SK-N-SH treated with all-trans-retinoic acid at 6 μM for 48 hours (cell line): ENCODE data around the gene TET2.

Source experiments
- ATAC-seq: fragments of 200-7000 bp; cut with Tn5 transposase; 3 replicates; pipeline ENCODE4 v1.9.1; 2020; ENCODE audit warnings: mild to moderate bottlenecking, moderate library complexity
- BACH2 ChIP-seq: fragments of 250-450 bp; sonication (Bioruptor Pico); IDR thresholded peaks from 2 replicates; pipeline ENCODE4 v1.9.0; 2021; ENCODE audit warnings: mild to moderate bottlenecking, borderline replicate concordance
- CREB5 ChIP-seq: fragments of 250-450 bp; sonication (Bioruptor Pico); IDR thresholded peaks from 2 replicates; pipeline ENCODE4 v1.5.1; 2020; ENCODE audit warnings: low read depth, mild to moderate bottlenecking, moderate library complexity
- CSDC2 ChIP-seq: fragments of 250-450 bp; sonication (Bioruptor Pico); IDR thresholded peaks from 2 replicates; pipeline ENCODE4 v1.5.0; 2020; ENCODE audit warnings: mild to moderate bottlenecking, moderate library complexity
- CSRNP3 ChIP-seq: fragments of 250-450 bp; sonication (Bioruptor Pico); IDR thresholded peaks from 2 replicates; pipeline ENCODE4 v1.5.1; 2021; ENCODE audit warnings: mild to moderate bottlenecking, moderate library complexity
- ESRRG ChIP-seq: fragments of 250-450 bp; sonication (Bioruptor Pico); IDR thresholded peaks from 2 replicates; pipeline ENCODE4 v1.6.1; 2021; ENCODE audit warnings: mild to moderate bottlenecking
- GLIS3 ChIP-seq: fragments of 250-450 bp; sonication (Bioruptor Pico); IDR thresholded peaks from 2 replicates; pipeline ENCODE4 v1.5.0; 2020; ENCODE audit warnings: mild to moderate bottlenecking, moderate library complexity
- ISL1 ChIP-seq: fragments of 250-450 bp; sonication (Bioruptor Pico); IDR thresholded peaks from 2 replicates; pipeline ENCODE4 v2.1.2; 2022; ENCODE audit warnings: mild to moderate bottlenecking, moderate library complexity
- OSR1 ChIP-seq: fragments of 250-450 bp; sonication (Bioruptor Pico); IDR thresholded peaks from 2 replicates; pipeline ENCODE4 v1.8.0; 2022; ENCODE audit warnings: moderate library complexity, mild to moderate bottlenecking, inconsistent platforms
- PATZ1 ChIP-seq: fragments of 250-450 bp; sonication (Bioruptor Pico); IDR thresholded peaks from 2 replicates; pipeline ENCODE4 v1.8.0; 2020; ENCODE audit warnings: mild to moderate bottlenecking, moderate library complexity, borderline replicate concordance
- POU6F1 ChIP-seq: fragments of 250-450 bp; sonication (Bioruptor Pico); IDR thresholded peaks from 2 replicates; pipeline ENCODE4 v1.8.0; 2021; ENCODE audit warnings: low read depth, mild to moderate bottlenecking, moderate library complexity, borderline replicate concordance
- PPARA ChIP-seq: fragments of 250-450 bp; sonication (Bioruptor Pico); IDR thresholded peaks from 2 replicates; pipeline ENCODE4 v1.5.0; 2020; ENCODE audit warnings: mild to moderate bottlenecking, borderline replicate concordance
- RARB ChIP-seq: fragments of 250-450 bp; sonication (Bioruptor Pico); IDR thresholded peaks from 2 replicates; pipeline ENCODE4 v1.8.0; 2021; ENCODE audit warnings: mild to moderate bottlenecking, moderate library complexity
- SNAI2 ChIP-seq: fragments of 250-450 bp; sonication (Bioruptor Pico); IDR thresholded peaks from 2 replicates; pipeline ENCODE4 v1.5.0; 2020; ENCODE audit warnings: mild to moderate bottlenecking, moderate library complexity
- TOX ChIP-seq: fragments of 250-450 bp; sonication (Bioruptor Pico); IDR thresholded peaks from 2 replicates; pipeline ENCODE4 v1.8.0; 2021; ENCODE audit warnings: mild to moderate bottlenecking, moderate library complexity, borderline replicate concordance
- TSHZ2 ChIP-seq: fragments of 250-450 bp; sonication (Bioruptor Pico); IDR thresholded peaks from 2 replicates; pipeline ENCODE4 v1.5.0; 2020; ENCODE audit warnings: mild to moderate bottlenecking, moderate library complexity
- ZC3H10 ChIP-seq: fragments of 250-450 bp; sonication (Bioruptor Pico); IDR thresholded peaks from 2 replicates; pipeline ENCODE4 v1.5.1; 2021; ENCODE audit warnings: mild to moderate bottlenecking, moderate library complexity
- ZFP3 ChIP-seq: fragments of 250-450 bp; sonication (Bioruptor Pico); IDR thresholded peaks from 2 replicates; pipeline ENCODE4 v1.5.0; 2020; ENCODE audit warnings: mild to moderate bottlenecking, moderate library complexity
- ZFP30 ChIP-seq: fragments of 450-650 bp; formaldehyde crosslinking; IDR thresholded peaks from 2 replicates; pipeline ENCODE4 v1.5.0; 2022; ENCODE audit warnings: mild to moderate bottlenecking, moderate library complexity
- ZNF565 ChIP-seq: fragments of 450-650 bp; formaldehyde crosslinking; conservative IDR thresholded peaks from 2 replicates; pipeline ENCODE4 v1.5.0; 2020; ENCODE audit warnings: low read depth, mild to moderate bottlenecking, moderate library complexity
- ZNF70 ChIP-seq: fragments of 450-650 bp; formaldehyde crosslinking; IDR thresholded peaks from 2 replicates; pipeline ENCODE4 v1.5.0; 2020; ENCODE audit warnings: mild to moderate bottlenecking, moderate library complexity
- ZNF8 ChIP-seq: fragments of 450-650 bp; formaldehyde crosslinking; IDR thresholded peaks from 2 replicates; pipeline ENCODE4 v1.5.0; 2020; ENCODE audit warnings: mild to moderate bottlenecking, moderate library complexity

The TET2 gene

GRCh38 chr4:105184316-105184980 is 37.8 kb downstream of the TET2 start:
- TF ChIP-seq ZFP30 (CRISPR knock-in tag) (no peak), CSDC2 (no peak), POU6F1 (CRISPR knock-in tag) (no peak), ZNF565 (CRISPR knock-in tag) (no peak), TSHZ2 (CRISPR knock-in tag) (no peak), OSR1 (no peak), ZNF8 (CRISPR knock-in tag) (no peak), RARB (CRISPR knock-in tag) (no peak), ZFP3 (no peak), PPARA (CRISPR knock-in tag) (no peak), ZNF70 (CRISPR knock-in tag) (no peak)
- TF ChIP-seq, all 23 proteins: peak for 0
- no peak for ATAC-seq

GRCh38 chr4:105186701-105187161 is 40.1 kb downstream of the TET2 start:
- TF ChIP-seq OSR1 (no peak), ISL1 (CRISPR knock-in tag) (0 out of 2 replicates have a peak, but pooled peaks have one; percentile 6), ZC3H10 (CRISPR knock-in tag) (no peak), ZNF70 (CRISPR knock-in tag) (no peak)
- ATAC-seq: peak; percentile 44; the same call in 1 of the 3 replicates

- ATAC-seq: no peak
- TF ChIP-seq TOX (CRISPR knock-in tag) (no peak), BACH2 (CRISPR knock-in tag) (no peak), ZC3H10 (CRISPR knock-in tag) (no peak), TSHZ2 (CRISPR knock-in tag) (no peak), CREB5 (CRISPR knock-in tag) (no peak), ZNF8 (CRISPR knock-in tag) (no peak), PATZ1 (CRISPR knock-in tag) (no peak), ESRRG (CRISPR knock-in tag) (no peak), SNAI2 (CRISPR knock-in tag) (no peak), ZNF70 (CRISPR knock-in tag) (no peak), ZFP3 (no peak), RARB (CRISPR knock-in tag) (no peak), POU6F1 (CRISPR knock-in tag) (no peak), ZFP30 (CRISPR knock-in tag) (no peak), GLIS3 (CRISPR knock-in tag) (no peak), ZNF565 (CRISPR knock-in tag) (no peak), CSRNP3 (CRISPR knock-in tag) (no peak)
Measured at GRCh38 chr4:105189855-105190650, 43.4 kb downstream of the TET2 start.
